OCI-LY3 (cell line): ENCODE measurements around the gene MYBL2.

Source experiments
- H2AFZ ChIP-seq: fragments of 200-600, 300-600 bp; shearing (Covaris generic); 2 replicates; pipeline ENCODE4 v1.6.0; 2014; ENCODE audit warnings: antibody characterized with exemption, low read depth, low read length
- H3K27ac ChIP-seq: fragments of 200-600, 300-600 bp; sonication (generic); 2 replicates; pipeline ENCODE4 v1.5.1; 2014; ENCODE audit warnings: mild to moderate bottlenecking, low read length, moderate library complexity, mixed read lengths
- H3K27me3 ChIP-seq: fragments of 200-600, 300-600 bp; sonication (generic); 2 replicates; pipeline ENCODE4 v1.6.1; 2014; ENCODE audit warnings: low read depth, low read length, mixed read lengths
- H3K36me3 ChIP-seq: fragments of 200-600, 300-600 bp; sonication (generic); replicated peaks from 2 replicates; pipeline ENCODE3; 2014; ENCODE audit warnings: low read depth, low read length, mixed read lengths
- H3K4me1 ChIP-seq: fragments of 300-600, 200-600 bp; sonication (generic); 2 replicates; pipeline ENCODE4 v1.6.1; 2014; ENCODE audit warnings: low read length, mixed read lengths
- H3K4me2 ChIP-seq: fragments of 200-600, 300-600 bp; sonication (generic); 2 replicates; pipeline ENCODE4 v1.6.1; 2014; ENCODE audit warnings: low read length, mixed read lengths
- H3K4me3 ChIP-seq: fragments of 300-600, 200-600 bp; sonication (generic); 2 replicates; pipeline ENCODE4 v1.5.1; 2014; ENCODE audit warnings: antibody characterized with exemption, mild to moderate bottlenecking, low read length, moderate library complexity
- H3K79me2 ChIP-seq: fragments of 300-600, 200-600 bp; shearing (Covaris generic); 2 replicates; pipeline ENCODE4 v1.6.1; 2014; ENCODE audit warnings: mild to moderate bottlenecking, low read length, mixed read lengths
- H3K9ac ChIP-seq: fragments of 300-600, 200-600 bp; shearing (Covaris generic); 2 replicates; pipeline ENCODE4 v1.6.0; 2014; ENCODE audit warnings: mild to moderate bottlenecking, low read length, moderate library complexity
- H3K9me3 ChIP-seq: fragments of 200-600, 300-600 bp; shearing (Covaris generic); 2 replicates; pipeline ENCODE4 v1.6.1; 2014; ENCODE audit warnings: low read length, mixed read lengths; ENCODE audit not compliant: insufficient read depth
- H4K20me1 ChIP-seq: fragments of 200-600, 300-600 bp; sonication (generic); 2 replicates; pipeline ENCODE4 v1.6.1; 2016; ENCODE audit warnings: low read length, mixed read lengths; ENCODE audit not compliant: insufficient read depth
- EZH2phosphoT487 ChIP-seq: fragments of 200-600 bp; shearing (Covaris generic); IDR thresholded peaks from 2 replicates; pipeline ENCODE4 v1.6.1; 2018; ENCODE audit warnings: antibody characterized with exemption, mixed run types, low read depth
- TF ChIP-seq, protein P1 (sequence below): fragments of 200-600, 300-600 bp; sonication (generic); IDR thresholded peaks from 2 replicates; pipeline ENCODE4 v1.5.1; 2014; ENCODE audit warnings: antibody characterized with exemption, low read length, low read depth

MYBL2 gene

DNA sequence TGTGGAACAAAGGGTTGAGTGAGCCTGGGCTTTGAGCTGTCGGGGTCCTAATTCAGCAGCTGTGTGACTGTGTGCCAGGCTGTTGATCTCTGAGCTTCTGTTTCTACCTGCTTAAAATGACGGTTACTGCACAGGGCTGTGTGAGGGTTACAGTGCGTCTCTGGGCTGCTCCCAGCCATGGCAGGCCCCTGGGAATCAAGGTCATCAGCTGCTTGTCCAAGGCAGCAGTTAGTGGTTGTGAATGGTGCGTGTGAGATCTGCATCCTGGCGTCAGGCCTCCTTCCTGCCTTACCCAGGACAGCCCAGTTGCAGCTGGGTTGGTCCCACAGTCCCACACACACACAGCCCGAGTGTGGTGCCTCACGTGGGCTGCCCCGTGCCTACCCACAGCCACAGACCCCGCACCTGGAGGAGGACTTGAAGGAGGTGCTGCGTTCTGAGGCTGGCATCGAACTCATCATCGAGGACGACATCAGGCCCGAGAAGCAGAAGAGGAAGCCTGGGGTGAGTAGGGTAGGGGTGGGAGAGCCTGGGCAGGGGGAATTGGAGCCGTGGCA is 44.3 kb downstream of the MYBL2 start:
- Histone ChIP-seq H3K36me3 (peaks cover 89% of the 10 kb centered on the region), H3K4me3 (no peak overlapping the region), H3K27ac (no peak overlapping the region), H3K4me2 (no peak overlapping the region), H3K4me1 (peaks cover 16% of the 10 kb centered on the region; the same call in 1 of the 2 replicates), H2AFZ (no peak overlapping the region), H3K9me3 (0 out of 2 replicates have a peak, but pooled peaks cover 5% of the 10 kb centered on the region), H3K79me2 (peaks cover 10% of the 10 kb centered on the region), H4K20me1 (no peaks in the 10 kb centered on the region), H3K27me3 (no peaks in the 10 kb centered on the region), H3K9ac (no peak overlapping the region)
- TF ChIP-seq, protein P1, sequence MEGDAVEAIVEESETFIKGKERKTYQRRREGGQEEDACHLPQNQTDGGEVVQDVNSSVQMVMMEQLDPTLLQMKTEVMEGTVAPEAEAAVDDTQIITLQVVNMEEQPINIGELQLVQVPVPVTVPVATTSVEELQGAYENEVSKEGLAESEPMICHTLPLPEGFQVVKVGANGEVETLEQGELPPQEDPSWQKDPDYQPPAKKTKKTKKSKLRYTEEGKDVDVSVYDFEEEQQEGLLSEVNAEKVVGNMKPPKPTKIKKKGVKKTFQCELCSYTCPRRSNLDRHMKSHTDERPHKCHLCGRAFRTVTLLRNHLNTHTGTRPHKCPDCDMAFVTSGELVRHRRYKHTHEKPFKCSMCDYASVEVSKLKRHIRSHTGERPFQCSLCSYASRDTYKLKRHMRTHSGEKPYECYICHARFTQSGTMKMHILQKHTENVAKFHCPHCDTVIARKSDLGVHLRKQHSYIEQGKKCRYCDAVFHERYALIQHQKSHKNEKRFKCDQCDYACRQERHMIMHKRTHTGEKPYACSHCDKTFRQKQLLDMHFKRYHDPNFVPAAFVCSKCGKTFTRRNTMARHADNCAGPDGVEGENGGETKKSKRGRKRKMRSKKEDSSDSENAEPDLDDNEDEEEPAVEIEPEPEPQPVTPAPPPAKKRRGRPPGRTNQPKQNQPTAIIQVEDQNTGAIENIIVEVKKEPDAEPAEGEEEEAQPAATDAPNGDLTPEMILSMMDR = no peak
- no peak for TF ChIP-seq EZH2phosphoT487

DNA sequence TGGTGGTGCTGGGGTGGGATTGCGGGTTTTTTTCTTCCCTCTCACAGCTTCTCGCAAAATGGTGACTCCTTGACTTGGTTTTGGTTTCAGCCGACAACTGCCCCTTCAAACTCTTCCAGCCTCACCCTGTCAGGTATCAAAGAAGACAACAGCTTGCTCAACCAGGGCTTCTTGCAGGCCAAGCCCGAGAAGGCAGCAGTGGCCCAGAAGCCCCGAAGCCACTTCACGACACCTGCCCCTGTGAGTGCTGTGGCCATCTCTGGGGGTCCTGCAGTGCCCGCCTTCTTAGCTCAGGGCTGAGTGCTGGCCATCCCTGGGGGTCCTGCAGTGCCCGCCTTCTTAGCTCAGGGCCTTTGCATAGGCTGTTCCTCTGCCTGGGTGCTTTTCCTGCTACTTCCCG is 48.1 kb downstream of the MYBL2 start:
- H3K4me2 ChIP-seq = no peak overlapping the region
- H4K20me1 ChIP-seq = no peaks in the 10 kb centered on the region
- H3K27me3 ChIP-seq = no peaks in the 10 kb centered on the region
- TF ChIP-seq EZH2phosphoT487 = no peak
- TF ChIP-seq, protein P1 = no peak
- H3K36me3 ChIP-seq = peaks cover 83% of the 10 kb centered on the region
- no peak overlapping the region for H3K4me3 ChIP-seq
- H3K9ac ChIP-seq = no peak overlapping the region
- H2AFZ ChIP-seq = no peak overlapping the region
- H3K27ac ChIP-seq = no peak overlapping the region
- peaks cover 3% of the 10 kb centered on the region for H3K79me2 ChIP-seq
- peaks cover 7% of the 10 kb centered on the region; the same call in 1 of the 2 replicates for H3K4me1 ChIP-seq
- H3K9me3 ChIP-seq = 0 out of 2 replicates have a peak, but pooled peaks cover 2% of the 10 kb centered on the region

DNA sequence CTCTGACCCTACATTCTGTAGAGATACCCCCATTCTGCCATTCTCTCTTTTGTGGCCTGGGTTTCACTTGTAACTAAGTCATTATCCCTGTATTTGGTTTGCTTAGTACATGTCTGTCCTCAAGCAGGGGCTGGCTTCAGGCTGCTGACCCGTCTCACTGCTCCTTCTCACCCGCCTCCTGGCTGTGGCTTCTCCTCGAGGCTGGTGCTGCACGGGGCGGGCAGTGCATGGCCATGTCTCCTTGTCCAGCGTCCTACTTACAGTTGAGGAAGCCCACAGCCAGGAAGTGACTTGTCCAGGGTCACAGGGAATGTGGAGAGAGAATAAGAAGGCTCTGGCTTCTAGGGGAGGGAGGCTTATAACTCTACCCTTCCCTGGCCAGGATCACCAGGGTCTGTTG is 48.6 kb downstream of the MYBL2 start:
- no peaks in the 10 kb centered on the region for H4K20me1 ChIP-seq

DNA sequence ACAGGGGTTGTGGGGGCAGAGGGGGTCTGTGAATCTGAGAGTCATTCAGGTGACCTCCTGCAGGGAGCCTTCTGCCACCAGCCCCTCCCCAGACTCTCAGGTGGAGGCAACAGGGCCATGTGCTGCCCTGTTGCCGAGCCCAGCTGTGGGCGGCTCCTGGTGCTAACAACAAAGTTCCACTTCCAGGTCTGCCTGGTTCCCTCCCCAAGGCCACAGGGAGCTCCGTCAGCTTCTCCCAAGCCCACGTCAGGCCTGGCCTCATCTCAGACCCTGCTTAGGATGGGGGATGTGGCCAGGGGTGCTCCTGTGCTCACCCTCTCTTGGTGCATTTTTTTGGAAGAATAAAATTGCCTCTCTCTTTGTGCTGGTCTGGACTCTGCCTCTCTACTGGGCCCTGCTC is 49.2 kb downstream of the MYBL2 start:
- Histone ChIP-seq H3K9me3 (no peaks in the 10 kb centered on the region), H2AFZ (no peak overlapping the region), H3K27me3 (no peaks in the 10 kb centered on the region), H3K27ac (no peak overlapping the region), H3K4me1 (peaks cover under 1% of the 10 kb centered on the region; the same call in 1 of the 2 replicates), H4K20me1 (no peaks in the 10 kb centered on the region), H3K9ac (no peak overlapping the region), H3K4me2 (no peak overlapping the region), H3K4me3 (no peak overlapping the region), H3K79me2 (no peaks in the 10 kb centered on the region), H3K36me3 (peaks cover 74% of the 10 kb centered on the region)
- TF ChIP-seq EZH2phosphoT487 = no peak
- TF ChIP-seq, protein P1 = no peak

More for the DNA sequence above, 48.6 kb downstream of the MYBL2 start:
- TF ChIP-seq EZH2phosphoT487 = no peak
- TF ChIP-seq, protein P1 = no peak
- Histone ChIP-seq H3K4me2 (no peak overlapping the region), H3K27me3 (no peaks in the 10 kb centered on the region), H3K27ac (no peak overlapping the region), H2AFZ (no peak overlapping the region), H3K9me3 (no peaks in the 10 kb centered on the region), H3K36me3 (peaks cover 80% of the 10 kb centered on the region), H3K79me2 (no peaks in the 10 kb centered on the region; the same call in 1 of the 2 replicates), H3K4me1 (peaks cover 2% of the 10 kb centered on the region; the same call in 1 of the 2 replicates), H3K4me3 (no peak overlapping the region), H3K9ac (no peak overlapping the region)
